ENCODE data around the gene TRIM4. TPM values are rescaled to one million over a fixed set of nuclear protein-coding genes. Genes with fewer than 3 reads are reported as not detected.
"Not testable (repeated sequence)": the region's sequence is repeated elsewhere in the genome, so short reads cannot be mapped to it uniquely, and the experiment has no call there.

The TRIM4 gene, protein sequence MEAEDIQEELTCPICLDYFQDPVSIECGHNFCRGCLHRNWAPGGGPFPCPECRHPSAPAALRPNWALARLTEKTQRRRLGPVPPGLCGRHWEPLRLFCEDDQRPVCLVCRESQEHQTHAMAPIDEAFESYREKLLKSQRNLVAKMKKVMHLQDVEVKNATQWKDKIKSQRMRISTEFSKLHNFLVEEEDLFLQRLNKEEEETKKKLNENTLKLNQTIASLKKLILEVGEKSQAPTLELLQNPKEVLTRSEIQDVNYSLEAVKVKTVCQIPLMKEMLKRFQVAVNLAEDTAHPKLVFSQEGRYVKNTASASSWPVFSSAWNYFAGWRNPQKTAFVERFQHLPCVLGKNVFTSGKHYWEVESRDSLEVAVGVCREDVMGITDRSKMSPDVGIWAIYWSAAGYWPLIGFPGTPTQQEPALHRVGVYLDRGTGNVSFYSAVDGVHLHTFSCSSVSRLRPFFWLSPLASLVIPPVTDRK
- total RNA-seq = 21.2 TPM
- long read RNA-seq, transcript TRIM4-202 (6 exons, 1,942 nt) = minor isoform, 8 of 110 reads
- long read RNA-seq, transcript TRIM4-201 (6 exons, 3,374 nt) = major isoform, 84 of 110 reads
- long read RNA-seq, partial matches to known transcripts = 2 of 110 reads
- long read RNA-seq, other reads (novel, unspliced or antisense) = 16 of 110 reads

DNA sequence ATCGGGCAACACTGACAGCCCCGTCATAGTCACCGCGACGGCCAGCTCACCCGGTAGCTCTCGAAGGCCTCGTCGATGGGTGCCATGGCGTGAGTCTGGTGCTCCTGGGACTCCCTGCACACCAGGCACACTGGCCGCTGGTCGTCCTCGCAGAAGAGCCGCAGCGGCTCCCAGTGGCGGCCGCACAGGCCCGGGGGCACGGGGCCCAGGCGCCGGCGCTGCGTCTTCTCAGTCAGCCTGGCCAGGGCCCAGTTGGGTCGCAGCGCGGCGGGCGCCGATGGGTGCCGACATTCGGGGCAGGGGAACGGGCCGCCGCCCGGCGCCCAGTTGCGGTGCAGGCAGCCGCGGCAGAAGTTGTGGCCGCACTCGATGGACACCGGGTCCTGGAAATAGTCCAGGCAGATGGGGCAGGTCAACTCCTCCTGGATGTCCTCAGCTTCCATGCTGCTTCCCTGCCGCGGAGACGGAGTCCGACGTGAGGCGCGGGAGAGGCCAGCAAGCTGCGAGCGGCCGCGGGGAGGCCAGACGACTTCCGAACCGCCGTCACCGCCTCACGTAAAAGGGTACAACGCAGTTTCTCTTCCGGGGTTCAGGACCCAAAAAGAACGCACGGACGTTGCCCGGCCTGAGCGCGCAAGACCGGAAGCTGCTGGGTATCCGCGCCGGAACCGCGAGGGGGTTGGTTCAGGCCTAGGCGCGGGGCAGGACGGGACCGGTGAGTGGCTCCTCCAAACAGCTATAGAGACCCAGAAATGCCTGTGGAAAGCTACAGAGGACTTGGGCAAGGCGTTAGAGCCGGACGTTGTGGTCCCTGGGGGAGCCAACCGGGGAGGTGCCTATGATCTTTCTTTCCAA lies at the start of gene TRIM4:
TRIM4 (minus strand) TSS at position 572 of the 855 bp plus-strand sequence; CDS start at position 443, 129 bp downstream.
- peak; percentile 98 for DNase-seq (ENCODE audit: low spot score)

DNA sequence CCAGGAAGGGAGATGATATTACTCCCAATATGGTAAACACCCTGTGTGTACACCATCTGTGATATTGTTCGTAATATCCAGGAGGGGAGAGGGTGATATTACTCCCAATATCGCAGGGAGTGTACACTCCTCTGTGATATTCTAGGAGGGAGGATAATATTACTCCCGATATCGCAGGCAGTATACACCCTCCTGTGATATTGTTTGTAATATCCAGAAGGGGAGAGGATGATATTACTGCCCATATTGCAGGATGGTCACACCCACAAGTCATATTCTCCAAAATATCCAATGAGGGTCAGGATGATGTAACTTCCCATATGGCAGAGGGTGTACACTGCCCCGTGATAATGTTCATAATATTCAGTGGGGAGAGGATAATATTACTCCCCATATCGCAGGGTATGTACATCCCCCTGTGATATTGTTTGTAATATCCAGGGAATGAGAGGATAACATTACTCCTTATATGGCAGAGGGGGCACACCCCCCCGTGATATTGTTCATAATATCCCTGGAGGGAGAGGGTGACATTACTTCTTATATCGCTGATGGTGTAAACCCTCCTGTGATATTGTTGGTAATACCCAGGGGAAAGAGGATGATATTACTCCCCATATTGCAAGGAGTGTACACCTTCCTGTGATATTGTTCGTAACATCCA lies 39.4 kb upstream of the TRIM4 start:
- no peak for DNase-seq (ENCODE audit: low spot score)

DNA sequence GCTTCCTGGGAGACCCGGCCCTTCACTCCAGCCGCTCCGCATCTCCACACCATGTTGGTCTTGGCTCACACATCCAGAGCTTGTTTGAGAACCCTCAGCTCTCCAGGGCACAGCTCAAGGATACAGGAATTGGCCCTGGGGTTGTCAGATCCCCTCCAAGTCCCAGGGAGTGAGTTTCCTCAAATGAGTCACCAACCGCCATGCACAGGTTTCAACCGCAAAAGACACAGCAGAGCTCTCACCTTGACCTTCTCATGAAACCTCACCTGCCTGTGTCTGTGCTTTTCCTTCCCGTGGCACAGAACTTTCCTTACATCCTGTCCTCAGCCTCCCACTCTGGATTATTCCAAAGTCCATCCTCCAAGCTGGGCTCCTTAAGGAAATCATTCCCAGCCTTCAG lies 35.9 kb upstream of the TRIM4 start:
- no peak for DNase-seq (ENCODE audit: low spot score)

DNA sequence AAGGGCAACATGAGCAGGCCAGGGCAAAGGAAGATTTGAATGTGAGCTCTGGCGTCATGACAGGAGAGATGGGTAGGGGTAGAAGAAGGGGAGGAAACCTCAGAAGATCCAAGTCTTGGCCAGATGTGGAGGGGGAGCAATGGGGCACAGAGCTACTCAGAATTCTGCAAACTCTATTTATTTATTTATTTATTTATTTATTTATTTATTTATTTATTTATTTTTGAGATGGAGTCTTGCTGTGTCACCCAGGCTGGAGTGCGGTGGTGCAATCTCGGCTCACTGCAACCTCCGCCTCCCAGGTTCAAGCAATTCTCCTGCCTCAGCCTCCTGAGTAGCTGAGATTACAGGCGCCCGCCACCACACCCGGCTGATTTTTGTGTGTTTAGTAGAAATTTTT lies 35.3 kb upstream of the TRIM4 start:
- DNase-seq (ENCODE audit: low spot score) = not testable (repeated sequence)

DNA sequence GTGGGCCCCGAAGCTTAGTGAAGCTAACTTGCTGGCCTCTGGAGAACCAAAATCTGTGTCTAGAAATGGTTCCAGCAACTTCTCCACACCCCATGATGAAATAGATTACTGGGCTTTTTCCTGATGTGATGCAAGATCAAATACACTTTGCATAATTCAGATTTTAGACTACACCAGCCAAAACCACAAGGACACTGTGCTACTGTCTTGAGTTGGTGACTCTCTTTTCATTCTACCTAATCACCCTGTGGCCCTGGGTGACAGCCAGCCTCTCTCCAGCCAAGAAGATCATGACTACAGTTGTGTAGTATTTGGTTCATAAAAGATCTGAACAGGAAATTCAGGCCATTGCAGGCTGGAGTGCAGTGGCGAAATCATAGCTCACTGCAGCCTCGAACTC lies 34.3 kb upstream of the TRIM4 start:
- no peak for DNase-seq (ENCODE audit: low spot score)

DNA sequence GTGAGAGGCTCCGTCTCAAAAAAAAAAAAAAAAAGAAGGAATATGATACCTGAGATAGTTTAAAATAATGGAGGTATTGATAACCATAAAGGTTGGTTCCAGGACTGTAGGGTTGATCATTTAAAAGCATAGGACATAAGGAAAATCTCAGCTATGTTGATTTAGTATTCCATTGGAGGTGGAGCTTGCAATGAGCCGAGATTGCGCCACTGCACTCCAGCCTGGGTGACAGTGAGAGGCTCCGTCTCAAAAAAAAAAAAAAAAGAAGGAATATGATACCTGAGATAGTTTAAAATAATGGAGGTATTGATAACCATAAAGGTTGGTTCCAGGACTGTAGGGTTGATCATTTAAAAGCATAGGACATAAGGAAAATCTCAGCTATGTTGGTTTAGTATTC lies 33.3 kb upstream of the TRIM4 start:
- not testable (repeated sequence) for DNase-seq (ENCODE audit: low spot score)

DNA sequence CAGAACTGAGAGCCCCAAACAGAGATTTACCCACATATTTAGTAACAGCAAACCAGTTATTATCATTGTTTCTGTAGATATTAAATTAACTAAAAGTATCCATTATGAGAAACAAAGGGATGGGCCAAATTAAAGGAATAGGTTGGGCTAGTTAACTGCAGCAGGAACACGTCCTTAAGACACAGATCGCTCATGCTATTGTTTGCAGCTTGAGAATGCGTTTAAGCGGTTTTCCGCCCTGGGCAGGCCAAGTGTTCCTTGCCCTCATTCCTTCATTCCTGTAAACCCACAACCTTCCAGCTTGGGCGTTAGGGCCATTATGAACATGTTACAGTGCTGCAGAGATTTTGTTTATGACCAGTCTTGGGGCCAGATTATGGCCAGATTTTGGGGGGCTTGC lies 31.5 kb upstream of the TRIM4 start:
- DNase-seq (ENCODE audit: low spot score) = not testable (repeated sequence)

DNA sequence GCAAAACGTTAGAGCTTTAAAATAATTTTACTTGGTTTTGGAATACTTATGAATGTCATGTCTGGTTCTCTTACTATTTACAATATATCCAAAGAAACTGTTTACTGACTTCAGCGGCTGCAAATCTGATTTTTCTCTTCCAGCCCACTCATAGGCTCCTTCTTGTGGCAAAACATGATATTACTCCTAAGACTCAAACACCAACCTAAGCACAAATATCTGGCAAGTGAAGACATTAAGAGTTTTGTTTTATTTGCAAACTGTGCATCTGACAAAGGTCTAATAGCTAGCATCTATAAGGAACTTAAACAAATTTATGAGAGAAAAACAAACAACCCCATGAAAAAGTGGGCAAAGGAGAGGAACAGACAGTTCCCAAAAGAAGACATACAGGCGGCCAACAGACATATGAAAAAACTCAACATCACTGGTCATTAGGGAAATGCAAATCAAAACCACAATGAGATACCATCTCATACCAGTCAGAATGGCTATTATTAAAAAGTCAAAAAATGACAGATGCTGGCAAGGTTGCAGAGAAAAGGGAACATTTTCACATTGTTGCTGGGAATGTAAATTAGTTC lies 30.4 kb upstream of the TRIM4 start:
- DNase-seq (ENCODE audit: low spot score) = no peak

DNA sequence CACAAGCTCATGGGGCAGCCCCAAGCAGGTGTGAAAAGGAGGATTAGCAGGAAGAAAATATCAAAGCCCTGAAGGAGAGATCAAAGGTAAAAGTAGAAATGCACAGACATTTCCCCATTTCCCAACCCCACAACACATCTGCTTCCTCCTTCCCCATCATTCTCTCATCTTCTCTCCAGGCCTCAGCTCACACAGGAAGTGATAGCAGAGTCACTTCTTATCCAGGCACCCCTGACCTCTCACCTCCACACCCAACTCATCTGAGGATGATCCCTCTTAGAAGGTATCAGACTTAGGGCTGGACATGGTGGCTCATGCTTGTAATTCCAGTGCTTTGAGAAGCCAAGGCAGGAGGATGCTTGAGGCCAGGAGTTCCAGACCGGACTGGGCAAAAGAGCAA lies 28.3 kb upstream of the TRIM4 start:
- no peak for DNase-seq (ENCODE audit: low spot score)

DNA sequence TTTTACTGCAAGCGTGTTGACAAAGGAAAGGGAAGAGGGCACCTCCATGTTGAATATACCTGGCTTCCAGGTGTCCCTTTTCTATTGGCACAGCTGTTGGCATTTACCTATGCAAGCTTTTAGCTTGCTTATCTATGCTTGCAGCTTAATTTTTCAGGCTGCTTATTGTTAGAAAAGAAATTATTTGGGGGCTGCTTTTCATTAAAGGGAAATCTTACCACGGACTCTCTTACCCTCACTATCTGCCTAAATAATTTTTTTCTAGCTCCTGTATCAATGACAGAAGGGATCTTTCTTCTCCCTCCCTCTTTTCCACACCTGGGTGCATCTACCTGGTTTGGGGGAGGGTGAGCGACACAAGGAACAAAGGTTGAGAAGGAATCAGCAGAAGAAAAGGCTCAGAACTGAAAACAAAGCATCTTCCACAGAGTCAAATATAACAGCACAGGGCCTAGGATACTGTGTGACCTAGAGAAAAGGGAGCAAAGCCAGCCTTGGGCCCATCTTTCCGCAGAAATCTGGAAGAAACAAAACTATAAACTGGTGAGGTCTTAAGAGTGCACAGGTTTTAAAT lies 25.3 kb upstream of the TRIM4 start:
- no peak for DNase-seq (ENCODE audit: low spot score)

DNA sequence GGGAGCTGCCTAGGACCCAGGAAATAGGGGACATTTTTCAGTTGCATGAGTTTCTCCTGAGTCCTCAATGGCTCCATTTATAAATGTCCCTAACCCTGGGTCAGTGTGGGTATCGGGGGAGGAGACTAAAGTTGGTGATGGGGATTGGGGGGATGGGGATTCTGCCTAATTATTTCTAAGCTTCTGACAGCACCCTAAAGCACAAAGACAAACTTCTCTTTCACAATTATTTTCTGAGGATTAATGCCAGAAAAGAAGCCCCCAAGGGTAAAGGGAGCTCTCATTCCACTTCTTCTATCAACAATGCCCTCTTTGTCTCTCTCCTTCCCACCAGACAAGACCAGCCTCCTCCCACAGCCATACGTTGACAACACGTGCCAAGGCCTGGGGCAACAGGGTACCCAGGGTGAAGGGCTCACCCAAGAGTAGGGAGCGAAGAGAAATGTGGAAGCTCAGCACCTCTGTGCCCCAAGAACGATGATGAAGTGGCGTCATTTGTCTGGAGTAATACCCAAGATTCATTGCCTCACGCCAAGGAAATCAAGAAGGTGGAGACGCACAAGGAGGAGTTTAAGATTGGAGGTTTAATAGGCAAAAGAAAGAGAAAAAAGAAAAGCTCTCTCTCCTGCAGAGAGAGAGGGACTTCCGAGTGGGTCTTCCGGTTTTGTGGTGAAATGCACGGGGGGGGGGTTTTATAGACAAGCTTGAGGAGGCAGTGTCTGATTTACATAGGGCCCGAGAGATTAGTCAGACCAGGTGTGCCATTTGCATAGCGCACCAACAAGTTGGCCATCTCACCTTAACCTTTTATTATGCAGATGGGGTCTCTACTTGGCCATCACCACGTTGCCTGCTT lies 24.5 kb upstream of the TRIM4 start:
- no peak for DNase-seq (ENCODE audit: low spot score)

DNA sequence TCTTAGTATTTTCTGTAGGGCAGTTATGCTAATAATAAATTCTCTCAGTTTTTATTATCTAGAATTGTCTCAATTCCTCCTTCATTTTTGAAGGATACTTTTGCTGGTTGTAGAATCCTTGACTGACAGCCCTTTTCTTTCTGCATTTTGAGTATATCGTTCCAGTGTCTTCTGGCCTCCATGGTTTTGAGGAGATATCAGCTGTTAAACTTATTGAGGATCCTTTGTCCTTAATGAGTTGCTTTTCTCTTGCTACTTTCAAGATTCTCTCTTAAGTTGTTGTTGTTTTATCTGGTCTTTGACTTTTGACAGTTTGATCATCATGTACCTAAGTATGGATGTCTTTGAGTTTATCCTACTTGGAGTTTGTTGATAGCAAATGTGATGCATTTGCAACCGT lies 19.0 kb upstream of the TRIM4 start:
- DNase-seq (ENCODE audit: low spot score) = no peak

DNA sequence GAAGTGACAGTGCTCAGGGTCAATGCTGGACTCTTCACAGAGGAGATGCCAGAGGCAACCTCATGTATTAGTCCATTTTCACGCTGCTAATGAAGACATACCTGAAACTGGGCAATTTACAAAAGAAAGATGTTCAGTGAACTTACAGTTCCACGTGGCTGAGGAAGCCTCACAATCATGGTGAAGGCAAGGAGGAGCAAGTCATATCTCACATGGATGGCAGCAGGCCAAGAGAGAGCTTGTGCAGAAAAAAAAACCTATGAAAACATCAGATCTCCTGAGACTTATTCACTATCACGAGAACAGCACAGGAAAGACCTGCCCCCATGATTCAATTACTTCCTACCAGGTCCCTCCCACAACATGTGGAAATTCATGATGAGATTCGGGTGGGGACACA lies 15.7 kb upstream of the TRIM4 start:
- DNase-seq (ENCODE audit: low spot score) = not testable (repeated sequence)

DNA sequence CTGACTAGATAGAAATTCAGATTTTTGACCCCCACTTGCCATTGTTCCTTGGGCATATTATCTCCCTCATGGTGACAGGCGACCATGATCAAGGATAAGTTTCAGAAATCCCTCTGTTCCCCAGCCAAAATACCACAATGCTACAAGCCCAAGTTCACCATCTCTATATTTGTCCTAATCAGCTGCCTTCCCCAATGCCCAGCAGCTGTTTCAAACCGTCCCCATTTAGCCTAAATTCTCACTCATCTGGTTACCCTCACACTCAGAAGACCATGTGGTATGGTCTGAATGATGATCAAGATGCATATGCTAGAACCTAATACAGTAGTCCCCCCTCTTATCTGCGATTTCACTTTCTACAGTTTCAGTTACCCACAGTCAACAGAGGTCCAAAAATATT lies 11.0 kb upstream of the TRIM4 start:
- no peak for DNase-seq (ENCODE audit: low spot score)

DNA sequence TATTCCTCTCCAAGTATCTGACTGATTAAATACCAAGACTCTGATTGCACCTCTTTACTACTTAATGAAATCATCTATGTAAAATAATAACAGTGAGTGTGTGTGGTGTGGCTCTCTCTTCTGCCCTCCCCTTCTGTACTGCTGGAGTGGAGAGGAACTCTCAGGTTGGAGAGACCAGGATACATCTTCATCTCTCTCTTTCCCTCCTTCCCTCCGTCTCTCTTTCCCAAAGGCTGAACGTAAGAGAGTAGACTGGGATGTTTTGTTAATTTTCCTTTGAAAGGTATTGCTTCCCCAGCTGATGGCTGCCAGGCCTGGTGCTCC lies 10.4 kb upstream of the TRIM4 start:
- no peak for DNase-seq (ENCODE audit: low spot score)

DNA sequence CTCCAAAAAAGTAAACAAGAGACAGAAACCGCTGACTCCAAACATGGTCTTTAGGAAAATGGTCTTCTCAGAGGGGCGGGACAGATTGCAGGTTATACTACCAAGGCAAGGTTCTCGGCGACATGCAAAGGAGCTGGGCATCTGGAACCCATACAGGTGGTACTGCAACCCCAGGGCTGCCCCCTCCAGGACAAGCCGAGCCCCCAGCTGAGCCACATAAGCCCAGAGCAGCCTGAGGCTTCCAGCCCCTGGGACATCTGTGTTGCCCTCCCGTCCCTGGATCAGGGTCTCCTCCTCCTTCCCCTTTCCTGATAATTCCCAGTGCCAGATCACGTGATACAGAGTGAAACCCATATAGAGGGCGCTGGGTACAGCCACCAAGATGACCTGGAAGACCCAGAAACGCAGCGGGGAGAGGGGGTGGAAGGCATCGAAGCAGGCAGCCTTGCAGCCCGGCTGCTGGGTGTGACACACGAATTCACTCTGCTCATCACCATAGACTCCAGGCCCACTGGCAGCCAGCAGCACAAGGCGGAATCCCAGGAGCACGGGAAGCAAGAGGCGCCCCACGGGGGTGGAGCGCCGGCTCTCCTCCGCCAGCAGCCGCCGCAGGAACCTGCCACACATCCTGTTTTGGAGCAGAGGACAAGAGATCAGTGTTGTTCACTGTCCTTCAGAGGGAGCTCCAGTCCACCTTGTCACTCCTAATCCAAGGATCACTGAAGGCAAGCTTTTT lies 9.8 kb upstream of the TRIM4 start, which contains the start of gene GJC3:
GJC3 (minus strand) TSS at position 627 of the 736 bp plus-strand sequence; CDS start at position 627, 0 bp downstream.
- no peak for DNase-seq (ENCODE audit: low spot score)

DNA sequence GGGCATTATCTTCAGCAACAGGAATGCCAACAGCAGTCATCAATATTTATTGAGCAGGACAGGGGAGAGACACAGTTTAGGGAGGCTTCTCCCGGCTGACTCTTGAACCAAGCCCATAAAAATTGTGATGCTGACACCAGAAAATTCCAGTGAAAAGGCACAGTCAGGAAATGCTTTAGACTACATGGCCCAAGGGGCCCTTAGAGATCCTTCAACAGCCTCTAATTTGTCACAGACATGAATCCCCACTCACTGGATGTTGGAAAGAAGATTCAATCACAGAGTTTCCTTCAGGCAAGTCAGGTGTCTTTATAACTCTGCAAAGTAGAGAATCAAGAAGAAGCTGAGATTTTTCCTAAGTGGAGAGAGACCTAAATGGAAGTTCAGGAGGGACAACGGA lies 8.9 kb upstream of the TRIM4 start:
- no peak for DNase-seq (ENCODE audit: low spot score)

DNA sequence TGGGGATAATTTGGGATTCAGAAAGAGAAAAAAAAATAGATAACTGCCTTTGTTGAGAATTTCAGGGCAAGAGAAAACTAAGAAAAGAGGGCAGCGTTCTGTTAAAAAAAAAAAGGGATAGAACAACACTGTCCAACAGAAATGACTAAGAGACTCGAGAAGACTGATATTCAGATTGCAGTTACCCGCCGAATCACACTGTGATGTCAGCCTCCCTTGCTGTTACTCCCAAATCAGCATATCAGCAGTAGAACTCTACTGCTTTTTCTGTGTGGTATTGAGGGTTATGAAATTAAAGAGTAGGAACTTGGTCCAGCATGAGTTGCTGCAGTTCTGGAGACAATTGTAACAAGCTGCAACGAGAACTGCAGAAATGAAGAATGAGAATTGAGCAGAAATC lies 8.2 kb upstream of the TRIM4 start:
- no peak for DNase-seq (ENCODE audit: low spot score)

DNA sequence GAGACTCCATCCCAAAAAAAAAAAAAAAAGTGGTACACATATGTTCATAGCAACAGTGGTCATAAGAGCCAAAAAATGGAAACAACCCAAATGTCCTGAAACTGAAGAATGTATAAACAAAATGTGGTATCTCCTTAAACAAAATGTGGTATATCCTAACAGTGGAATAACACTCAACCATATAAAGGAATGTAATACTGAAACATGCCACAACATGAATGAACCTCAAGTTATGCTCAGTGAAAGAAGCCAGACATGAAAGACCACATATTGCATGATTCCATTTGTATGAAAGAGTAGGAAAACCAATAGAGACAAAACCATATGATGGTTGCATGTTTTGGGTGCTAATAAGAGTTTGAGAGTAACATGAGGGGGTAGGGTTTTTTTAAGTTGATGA lies 7.0 kb upstream of the TRIM4 start:
- no peak for DNase-seq (ENCODE audit: low spot score)

Data from mesenteric fat pad (tissue), 1 donor.